GM21723 (cell line): ENCODE results near the gene ITGB4.

Source experiments
- ATAC-seq: cut with Tn5 transposase; IDR thresholded peaks from one replicate; pipeline ENCODE4 v1.9.1; 2021; ENCODE audit warnings: mild to moderate bottlenecking, moderate library complexity; ENCODE audit not compliant: unreplicated experiment

The ITGB4 gene

GRCh38 chr17:75720656-75721462 is at the start of gene ITGB4:
Gene ITGB4 (plus strand): TSS chr17:75721459. CDS start chr17:75724704, 3,245 bp downstream.
- ATAC-seq, result peak; percentile 60

- no peak for ATAC-seq
Observed at GRCh38 chr17:75672011-75672410, 49.2 kb upstream of the ITGB4 start.

- no peak for ATAC-seq
Observed at GRCh38 chr17:75673487-75673886, 47.8 kb upstream of the ITGB4 start.

- no peak for ATAC-seq
Observed at GRCh38 chr17:75676461-75676860, 44.8 kb upstream of the ITGB4 start.

- no peak for ATAC-seq
Observed at GRCh38 chr17:75679706-75680211, 41.5 kb upstream of the ITGB4 start.

GRCh38 chr17:75680431-75680830 is 40.8 kb upstream of the ITGB4 start:
- no peak for ATAC-seq

- no peak for ATAC-seq
Observed at GRCh38 chr17:75681289-75681688, 40.0 kb upstream of the ITGB4 start.

GRCh38 chr17:75683583-75683982 is 37.7 kb upstream of the ITGB4 start:
- no peak for ATAC-seq

GRCh38 chr17:75684249-75684648 is 37.0 kb upstream of the ITGB4 start:
- no peak for ATAC-seq

- ATAC-seq, result no peak
Observed at GRCh38 chr17:75684924-75685323, 36.3 kb upstream of the ITGB4 start.

GRCh38 chr17:75685499-75685898 is 35.8 kb upstream of the ITGB4 start:
- no peak for ATAC-seq

GRCh38 chr17:75688209-75688825 is 32.9 kb upstream of the ITGB4 start:
- ATAC-seq, result no peak

GRCh38 chr17:75689441-75689873 is 31.8 kb upstream of the ITGB4 start:
- no peak for ATAC-seq

- ATAC-seq, result no peak
Observed at GRCh38 chr17:75691371-75691791, 29.9 kb upstream of the ITGB4 start.

- ATAC-seq, result no peak
Observed at GRCh38 chr17:75691801-75692626, 29.2 kb upstream of the ITGB4 start.

GRCh38 chr17:75692976-75693375 is 28.3 kb upstream of the ITGB4 start:
- no peak for ATAC-seq

- ATAC-seq, result no peak
Observed at GRCh38 chr17:75693500-75694481, 27.5 kb upstream of the ITGB4 start.

- no peak for ATAC-seq
Observed at GRCh38 chr17:75694536-75694935, 26.7 kb upstream of the ITGB4 start.

GRCh38 chr17:75695141-75695829 is 26.0 kb upstream of the ITGB4 start:
- no peak for ATAC-seq
